Measurements from ENCODE around the gene IFT20.
A peak's percentile ranks its signal among the peaks of the same experiment; 100 is the strongest.

Gene IFT20

DNA sequence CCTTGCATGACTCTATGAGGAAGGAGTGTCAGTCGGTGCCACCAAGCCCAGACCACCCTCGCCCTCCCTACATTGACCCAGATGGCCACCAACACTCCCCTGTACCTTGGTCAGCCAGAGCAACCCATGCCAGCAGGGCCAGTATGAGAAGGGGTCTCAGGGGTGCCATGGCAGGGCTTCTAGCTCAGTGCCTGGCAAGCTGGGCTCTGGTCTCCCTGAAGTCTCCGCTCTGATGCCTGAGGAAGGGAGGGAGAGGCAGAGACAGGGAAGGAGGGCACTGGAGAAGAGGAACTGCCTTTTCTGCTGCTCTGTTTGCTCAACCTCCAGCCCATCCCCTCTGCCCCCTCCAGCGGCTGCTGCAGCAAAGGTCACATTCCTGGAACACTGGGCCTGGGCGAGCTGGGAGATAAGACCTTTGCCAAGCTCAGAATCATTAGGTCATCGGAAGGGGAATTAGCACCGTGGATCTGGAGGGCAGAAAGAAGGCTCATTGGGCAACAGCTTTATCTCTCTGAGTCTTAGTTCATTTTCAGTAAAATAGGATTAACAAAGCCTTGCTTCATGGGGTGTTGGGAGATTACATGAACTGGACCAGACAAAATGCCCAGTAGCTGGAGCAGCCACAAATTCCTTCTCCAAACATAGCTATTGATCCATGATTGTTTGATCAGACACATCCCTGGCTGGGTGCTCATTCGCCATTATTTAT lies 34.9 kb upstream of the IFT20 start, which contains the start of gene VTN:
VTN (minus strand) TSS at position 273 of the 709 bp plus-strand sequence; CDS start at position 169, 104 bp downstream.
- Histone ChIP-seq H3K36me3 (replicated peaks; ENCODE audit: low read depth, low read length) (no peaks in the 10 kb centered on the region), H3K27ac (ENCODE audit: low read length) (peak within 1 kb of the TSS; percentile 36), H3K79me2 (ENCODE audit: low read length) (peaks cover 31% of the 10 kb centered on the region), H3K9ac (ENCODE audit: low read length) (peak within 1 kb of the TSS; percentile 51), H3K9me3 (ENCODE audit: insufficient read depth, low read length) (no peaks in the 10 kb centered on the region), H3K27me3 (ENCODE audit: low read depth, low read length) (no peaks in the 10 kb centered on the region), H2AFZ (ENCODE audit: low read depth, low read length) (peak within 1 kb of the TSS; percentile 48; the same call in 1 of the 2 replicates), H3K4me3 (ENCODE audit: low read length) (peak within 1 kb of the TSS; percentile 97), H3K4me2 (ENCODE audit: low read length) (peak within 1 kb of the TSS; percentile 72), H4K20me1 (ENCODE audit: insufficient read depth, low read length) (peaks cover 12% of the 10 kb centered on the region; the same call in 1 of the 2 replicates), H3K4me1 (ENCODE audit: low read length) (peaks cover 16% of the 10 kb centered on the region)
- TF ChIP-seq, protein P1, sequence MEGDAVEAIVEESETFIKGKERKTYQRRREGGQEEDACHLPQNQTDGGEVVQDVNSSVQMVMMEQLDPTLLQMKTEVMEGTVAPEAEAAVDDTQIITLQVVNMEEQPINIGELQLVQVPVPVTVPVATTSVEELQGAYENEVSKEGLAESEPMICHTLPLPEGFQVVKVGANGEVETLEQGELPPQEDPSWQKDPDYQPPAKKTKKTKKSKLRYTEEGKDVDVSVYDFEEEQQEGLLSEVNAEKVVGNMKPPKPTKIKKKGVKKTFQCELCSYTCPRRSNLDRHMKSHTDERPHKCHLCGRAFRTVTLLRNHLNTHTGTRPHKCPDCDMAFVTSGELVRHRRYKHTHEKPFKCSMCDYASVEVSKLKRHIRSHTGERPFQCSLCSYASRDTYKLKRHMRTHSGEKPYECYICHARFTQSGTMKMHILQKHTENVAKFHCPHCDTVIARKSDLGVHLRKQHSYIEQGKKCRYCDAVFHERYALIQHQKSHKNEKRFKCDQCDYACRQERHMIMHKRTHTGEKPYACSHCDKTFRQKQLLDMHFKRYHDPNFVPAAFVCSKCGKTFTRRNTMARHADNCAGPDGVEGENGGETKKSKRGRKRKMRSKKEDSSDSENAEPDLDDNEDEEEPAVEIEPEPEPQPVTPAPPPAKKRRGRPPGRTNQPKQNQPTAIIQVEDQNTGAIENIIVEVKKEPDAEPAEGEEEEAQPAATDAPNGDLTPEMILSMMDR (IDR thresholded peaks at IDR 0.05; ENCODE audit: low read depth, low read length), result no peak
- no peak for TF ChIP-seq EZH2phosphoT487 (IDR thresholded peaks at IDR 0.05; ENCODE audit: low read depth)

DNA sequence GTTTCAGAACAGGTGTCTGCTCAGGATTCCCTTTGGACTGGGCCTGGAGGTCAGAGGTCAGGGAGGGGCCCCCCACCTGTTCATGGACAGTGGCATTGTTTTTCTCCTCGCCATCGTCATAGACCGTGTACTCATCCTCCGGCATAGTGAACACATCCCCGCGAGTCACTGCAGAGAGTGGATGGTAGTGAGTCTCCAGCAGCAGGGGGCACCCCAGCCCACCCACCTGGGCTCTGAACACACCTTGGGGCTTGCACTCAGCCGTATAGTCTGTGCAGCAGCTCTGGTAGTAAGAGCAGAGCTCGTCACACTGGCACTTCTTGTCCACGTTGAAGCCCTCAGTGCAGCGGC lies 34.4 kb upstream of the IFT20 start:
- Histone ChIP-seq H3K4me2 (ENCODE audit: low read length) (no peak overlapping the region), H3K4me1 (ENCODE audit: low read length) (peaks cover 16% of the 10 kb centered on the region), H3K27me3 (ENCODE audit: low read depth, low read length) (no peaks in the 10 kb centered on the region), H3K9me3 (ENCODE audit: insufficient read depth, low read length) (no peaks in the 10 kb centered on the region), H4K20me1 (ENCODE audit: insufficient read depth, low read length) (peaks cover 12% of the 10 kb centered on the region; the same call in 1 of the 2 replicates), H2AFZ (ENCODE audit: low read depth, low read length) (no peak overlapping the region), H3K4me3 (ENCODE audit: low read length) (no peak overlapping the region), H3K79me2 (ENCODE audit: low read length) (peaks cover 28% of the 10 kb centered on the region), H3K9ac (ENCODE audit: low read length) (no peak overlapping the region), H3K36me3 (replicated peaks; ENCODE audit: low read depth, low read length) (no peaks in the 10 kb centered on the region), H3K27ac (ENCODE audit: low read length) (no peak overlapping the region)
- TF ChIP-seq, protein P1 (IDR thresholded peaks at IDR 0.05; ENCODE audit: low read depth, low read length), result no peak
- TF ChIP-seq EZH2phosphoT487 (IDR thresholded peaks at IDR 0.05; ENCODE audit: low read depth), result no peak

DNA sequence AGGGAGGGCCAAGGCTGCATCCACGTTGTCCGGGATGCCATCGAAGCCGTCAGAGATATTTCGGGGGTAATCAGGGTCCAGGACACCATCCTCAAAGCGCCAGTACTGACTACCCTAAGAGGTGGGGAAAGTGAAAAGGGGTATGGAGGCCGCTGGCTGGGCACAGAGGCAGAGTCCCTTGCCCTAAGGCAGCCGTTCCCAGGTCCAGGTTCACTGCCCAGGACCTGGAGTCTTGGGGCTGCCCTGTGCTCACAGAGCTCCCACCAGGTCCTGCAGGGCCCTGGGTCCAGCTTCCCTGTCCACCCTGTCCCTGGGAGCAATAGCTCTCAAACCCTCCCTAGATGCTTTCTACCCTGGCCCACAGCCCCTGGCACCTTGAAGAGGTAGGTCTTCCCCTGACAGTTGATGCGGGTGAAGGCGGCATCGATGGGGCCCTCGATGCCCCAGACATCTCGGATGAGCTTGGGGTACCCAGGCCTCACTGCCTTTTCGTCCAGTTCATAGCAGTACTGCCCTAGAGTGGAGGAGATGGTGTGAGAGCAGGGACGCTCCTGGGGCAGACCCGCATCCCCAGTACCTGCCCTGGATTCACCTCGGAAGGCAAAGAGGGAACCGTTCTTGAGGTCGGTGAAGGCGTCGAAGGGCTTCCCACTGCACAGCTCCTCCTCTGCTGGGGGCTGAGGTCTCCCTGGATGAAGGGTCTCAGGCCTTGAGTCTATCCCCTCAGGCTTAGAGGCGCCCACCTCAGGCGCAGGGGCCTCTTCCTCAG lies 33.8 kb upstream of the IFT20 start:
- H3K4me2 ChIP-seq (ENCODE audit: low read length), result no peak overlapping the region
- H3K9ac ChIP-seq (ENCODE audit: low read length), result no peak overlapping the region
- H3K27ac ChIP-seq (ENCODE audit: low read length), result no peak overlapping the region

More for the DNA sequence above, 33.8 kb upstream of the IFT20 start:
- no peak overlapping the region for H2AFZ ChIP-seq (ENCODE audit: low read depth, low read length)
- peaks cover 16% of the 10 kb centered on the region for H3K4me1 ChIP-seq (ENCODE audit: low read length)
- H3K79me2 ChIP-seq (ENCODE audit: low read length), result peaks cover 23% of the 10 kb centered on the region
- H4K20me1 ChIP-seq (ENCODE audit: insufficient read depth, low read length), result peaks cover 12% of the 10 kb centered on the region; the same call in 1 of the 2 replicates
- no peaks in the 10 kb centered on the region for H3K9me3 ChIP-seq (ENCODE audit: insufficient read depth, low read length)
- H3K27me3 ChIP-seq (ENCODE audit: low read depth, low read length), result no peaks in the 10 kb centered on the region
- H3K4me3 ChIP-seq (ENCODE audit: low read length), result no peak overlapping the region
- no peaks in the 10 kb centered on the region for H3K36me3 ChIP-seq (replicated peaks; ENCODE audit: low read depth, low read length)
- TF ChIP-seq, protein P1 (IDR thresholded peaks at IDR 0.05; ENCODE audit: low read depth, low read length), result no peak
- no peak for TF ChIP-seq EZH2phosphoT487 (IDR thresholded peaks at IDR 0.05; ENCODE audit: low read depth)
